DOHH2 (cell line): Measurements from ENCODE around the gene CDC37.

ENCODE experiments used
- H3F3A ChIP-seq: fragments of 200-600 bp; sonication (generic), shearing (Covaris generic); 2 replicates; pipeline ENCODE4 v1.6.0; 2016; ENCODE audit warnings: antibody characterized with exemption, mild to moderate bottlenecking; ENCODE audit not compliant: control insufficient read depth, insufficient read depth
- H3K27ac ChIP-seq: fragments of 200-600 bp; sonication (generic); 2 replicates; pipeline ENCODE4 v1.5.1; 2014; ENCODE audit warnings: low read depth, mild to moderate bottlenecking, low read length, moderate library complexity
- H3K27me3 ChIP-seq: fragments of 200-600 bp; sonication (generic); 2 replicates; pipeline ENCODE4 v1.6.1; 2014; ENCODE audit warnings: mild to moderate bottlenecking, low read length, mixed read lengths; ENCODE audit not compliant: control insufficient read depth
- H3K36me3 ChIP-seq: fragments of 200-600 bp; sonication (generic); 2 replicates; pipeline ENCODE4 v1.6.1; 2014; ENCODE audit warnings: mild to moderate bottlenecking, low read length, moderate library complexity, mixed read lengths; ENCODE audit not compliant: control insufficient read depth
- H3K4me1 ChIP-seq: fragments of 200-600 bp; sonication (generic); 2 replicates; pipeline ENCODE4 v1.6.1; 2014; ENCODE audit warnings: mild to moderate bottlenecking, low read length, mixed read lengths; ENCODE audit not compliant: control insufficient read depth
- H3K4me2 ChIP-seq: fragments of 200-600 bp; sonication (generic); 2 replicates; pipeline ENCODE4 v1.6.0; 2014; ENCODE audit warnings: mild to moderate bottlenecking, low read length, moderate library complexity
- H3K4me3 ChIP-seq: fragments of 200-600 bp; sonication (generic); 2 replicates; pipeline ENCODE4 v1.5.1; 2014; ENCODE audit warnings: mild to moderate bottlenecking, low read length, mixed read lengths
- H3K79me2 ChIP-seq: fragments of 200-600 bp; sonication (generic); 2 replicates; pipeline ENCODE4 v1.6.1; 2014; ENCODE audit warnings: mild to moderate bottlenecking, low read length, mixed read lengths; ENCODE audit not compliant: control insufficient read depth
- H3K9me2 ChIP-seq: fragments of 200-600 bp; sonication (generic); replicated peaks from 2 replicates; pipeline ENCODE4 v1.6.1; 2014; ENCODE audit warnings: mild to moderate bottlenecking, low read length, mixed read lengths; ENCODE audit not compliant: control insufficient read depth
- H3K9me3 ChIP-seq: fragments of 200-600 bp; sonication (generic); 2 replicates; pipeline ENCODE4 v1.6.1; 2014; ENCODE audit warnings: antibody characterized with exemption, low read length, mixed read lengths; ENCODE audit not compliant: control insufficient read depth, insufficient read depth
- H4K20me1 ChIP-seq: fragments of 200-600 bp; sonication (generic); 2 replicates; pipeline ENCODE4 v1.6.0; 2014; ENCODE audit warnings: low read depth, mild to moderate bottlenecking, antibody characterized with exemption, low read length, moderate library complexity; ENCODE audit not compliant: control insufficient read depth, insufficient read depth
- CTCF ChIP-seq: fragments of 200-600 bp; sonication (generic); IDR thresholded peaks from one replicate; pipeline ENCODE4 v1.5.1; 2014; ENCODE audit warnings: antibody characterized with exemption, mild to moderate bottlenecking, low read depth, low read length; ENCODE audit not compliant: poor library complexity, severe bottlenecking
- EZH2phosphoT487 ChIP-seq: fragments of 200-600 bp; sonication (generic); IDR thresholded peaks from 2 replicates; pipeline ENCODE4 v1.6.1; 2017; ENCODE audit warnings: borderline replicate concordance, mild to moderate bottlenecking, antibody characterized with exemption, low read length, moderate library complexity, mixed read lengths

Gene CDC37

GRCh38 chr19:10392120-10392519 lies 11.2 kb downstream of the CDC37 start:
- Histone ChIP-seq H3K4me1 (peaks cover under 1% of the 10 kb centered on the region; the same call in 1 of the 2 replicates), H3K36me3 (peaks cover 62% of the 10 kb centered on the region), H3K9me3 (no peaks in the 10 kb centered on the region), H3K27ac (no peak overlapping the region), H4K20me1 (0 out of 2 replicates have a peak, but pooled peaks cover 4% of the 10 kb centered on the region), H3K4me2 (no peak overlapping the region), H3K79me2 (peaks cover 9% of the 10 kb centered on the region), H3F3A (peaks cover 16% of the 10 kb centered on the region), H3K9me2 (no peaks in the 10 kb centered on the region), H3K27me3 (no peaks in the 10 kb centered on the region), H3K4me3 (no peak overlapping the region)
- TF ChIP-seq CTCF (no peak), EZH2phosphoT487 (no peak)

- peaks cover 54% of the 10 kb centered on the region for H3K36me3 ChIP-seq
- 0 out of 2 replicates have a peak, but pooled peaks cover 4% of the 10 kb centered on the region for H4K20me1 ChIP-seq
- H3K79me2 ChIP-seq, result no peaks in the 10 kb centered on the region; the same call in 1 of the 2 replicates
- peaks cover 3% of the 10 kb centered on the region; the same call in 1 of the 2 replicates for H3K4me1 ChIP-seq
- no peaks in the 10 kb centered on the region for H3K9me3 ChIP-seq
- no peaks in the 10 kb centered on the region for H3K27me3 ChIP-seq
- H3K9me2 ChIP-seq, result no peaks in the 10 kb centered on the region
- no peak for TF ChIP-seq EZH2phosphoT487
- peak; percentile 91 for TF ChIP-seq CTCF
- H3F3A ChIP-seq, result peaks cover 16% of the 10 kb centered on the region
- H3K27ac ChIP-seq, result no peak overlapping the region
- no peak overlapping the region for H3K4me3 ChIP-seq
- no peak overlapping the region for H3K4me2 ChIP-seq
These were observed 12.6 kb downstream of the CDC37 start for GRCh38 chr19:10390652-10391286.

- Histone ChIP-seq H3F3A (peaks cover 16% of the 10 kb centered on the region), H3K27me3 (no peaks in the 10 kb centered on the region), H3K36me3 (peaks cover 48% of the 10 kb centered on the region), H3K9me3 (no peaks in the 10 kb centered on the region), H3K79me2 (no peaks in the 10 kb centered on the region; the same call in 1 of the 2 replicates), H3K4me2 (no peak overlapping the region), H3K4me1 (peaks cover 3% of the 10 kb centered on the region; the same call in 1 of the 2 replicates), H4K20me1 (0 out of 2 replicates have a peak, but pooled peaks cover 4% of the 10 kb centered on the region), H3K9me2 (no peaks in the 10 kb centered on the region), H3K27ac (no peak overlapping the region), H3K4me3 (no peak overlapping the region)
- TF ChIP-seq EZH2phosphoT487, result no peak
- peak; percentile 39 for TF ChIP-seq CTCF
These were observed 13.5 kb downstream of the CDC37 start for GRCh38 chr19:10389863-10390262.
